ENCODE data around the gene GSTT4. TPM values are rescaled to one million over a fixed set of nuclear protein-coding genes. Genes with fewer than 3 reads are reported as not detected.
"Not testable (repeated sequence)": the region's sequence is repeated elsewhere in the genome, so short reads cannot be mapped to it uniquely, and the experiment has no call there.

Gene GSTT4
- total and polyA plus RNA-seq, 4 donors, result not detected

DNA sequence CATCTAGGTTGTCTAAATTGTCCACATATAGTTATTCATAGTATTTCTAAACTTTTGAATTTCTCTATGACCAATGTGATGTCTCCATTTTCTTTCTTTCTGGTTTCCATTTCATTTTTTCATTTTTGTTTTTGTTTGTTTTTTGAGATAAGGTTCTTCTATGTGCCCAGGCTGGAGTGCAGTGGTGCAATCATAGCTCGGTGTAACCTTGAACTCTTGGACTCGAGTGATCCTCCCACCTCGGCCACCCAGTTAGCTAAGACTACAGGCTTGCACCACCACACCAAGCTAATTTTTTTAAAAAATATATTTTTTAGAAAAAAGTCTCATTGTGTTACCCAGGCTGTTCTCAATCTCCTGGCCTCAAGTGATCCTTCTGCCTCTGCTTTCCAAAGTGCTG lies 8.2 kb downstream of the GSTT4 start:
- TF ChIP-seq, protein P1, sequence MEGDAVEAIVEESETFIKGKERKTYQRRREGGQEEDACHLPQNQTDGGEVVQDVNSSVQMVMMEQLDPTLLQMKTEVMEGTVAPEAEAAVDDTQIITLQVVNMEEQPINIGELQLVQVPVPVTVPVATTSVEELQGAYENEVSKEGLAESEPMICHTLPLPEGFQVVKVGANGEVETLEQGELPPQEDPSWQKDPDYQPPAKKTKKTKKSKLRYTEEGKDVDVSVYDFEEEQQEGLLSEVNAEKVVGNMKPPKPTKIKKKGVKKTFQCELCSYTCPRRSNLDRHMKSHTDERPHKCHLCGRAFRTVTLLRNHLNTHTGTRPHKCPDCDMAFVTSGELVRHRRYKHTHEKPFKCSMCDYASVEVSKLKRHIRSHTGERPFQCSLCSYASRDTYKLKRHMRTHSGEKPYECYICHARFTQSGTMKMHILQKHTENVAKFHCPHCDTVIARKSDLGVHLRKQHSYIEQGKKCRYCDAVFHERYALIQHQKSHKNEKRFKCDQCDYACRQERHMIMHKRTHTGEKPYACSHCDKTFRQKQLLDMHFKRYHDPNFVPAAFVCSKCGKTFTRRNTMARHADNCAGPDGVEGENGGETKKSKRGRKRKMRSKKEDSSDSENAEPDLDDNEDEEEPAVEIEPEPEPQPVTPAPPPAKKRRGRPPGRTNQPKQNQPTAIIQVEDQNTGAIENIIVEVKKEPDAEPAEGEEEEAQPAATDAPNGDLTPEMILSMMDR (IDR thresholded peaks at IDR 0.05; ENCODE audit: control extremely low read depth, extremely low read depth), result no peak
- DNase-seq (no peak), ATAC-seq (ENCODE audit: insufficient read depth, low FRiP score) (no peak)
- no peaks in the 10 kb centered on the region for H3K9me3 ChIP-seq (ENCODE audit: control insufficient read depth in 4 of 4, insufficient read depth in 3 of 4, low read length in 3 of 4)
- H3K36me3 ChIP-seq (ENCODE audit: control insufficient read depth in 4 of 4, insufficient read depth in 4 of 4, low read length in 4 of 4), result no peaks in the 10 kb centered on the region
- no peaks in the 10 kb centered on the region for H3K27me3 ChIP-seq (ENCODE audit: control insufficient read depth in 3 of 3, insufficient read depth in 3 of 3, low read length in 2 of 3)
- no peaks in the 10 kb centered on the region for H3K4me1 ChIP-seq (ENCODE audit: control insufficient read depth in 5 of 5, insufficient read depth in 5 of 5, low read length in 5 of 5)
- 88 to 95% methylated on average over 3 of the region's 3 CpGs for WGBS, 2 donors
- H3K4me3 ChIP-seq, result no peak overlapping the region
- H3K27ac ChIP-seq (ENCODE audit: low read depth in 1 of 2, low read length in 1 of 2), result no peak overlapping the region
- H3K9ac ChIP-seq (ENCODE audit: insufficient read depth in 1 of 2, low read length in 2 of 2), result no peak overlapping the region

DNA sequence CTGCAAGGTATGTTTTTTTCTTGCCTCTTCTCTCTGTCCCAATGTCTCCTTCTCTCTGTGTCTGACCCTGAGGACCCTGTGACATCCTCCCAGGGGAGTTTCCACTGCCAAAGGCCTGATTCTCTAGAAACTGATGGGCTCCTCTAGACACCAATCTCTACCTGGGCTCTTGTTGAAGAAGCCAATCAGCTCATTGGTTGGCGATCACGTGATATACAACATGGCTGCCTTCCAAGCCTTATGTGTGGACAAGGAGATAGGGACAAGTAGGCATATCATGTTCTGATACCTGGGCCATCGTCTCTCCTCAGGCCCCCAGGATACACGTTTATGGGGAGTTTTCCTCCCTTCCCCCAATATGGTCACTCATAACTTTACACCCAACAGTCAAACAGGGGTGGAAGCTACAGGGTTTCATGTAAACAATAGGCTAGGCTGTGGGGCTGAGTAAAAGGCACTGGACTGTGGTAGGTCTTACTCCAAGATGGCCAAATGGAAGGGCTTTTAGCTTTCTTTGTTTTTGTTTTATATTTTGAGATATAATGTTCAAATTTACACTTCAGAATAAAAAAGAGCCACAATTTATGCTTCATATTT lies 11.6 kb downstream of the GSTT4 start:
- H3K4me3 ChIP-seq; H3K27ac ChIP-seq (ENCODE audit: low read depth in 1 of 2, low read length in 1 of 2); DNase-seq; H3K9me3 ChIP-seq (ENCODE audit: control insufficient read depth in 4 of 4, insufficient read depth in 3 of 4, low read length in 3 of 4); H3K4me1 ChIP-seq (ENCODE audit: control insufficient read depth in 5 of 5, insufficient read depth in 5 of 5, low read length in 5 of 5); H3K36me3 ChIP-seq (ENCODE audit: control insufficient read depth in 4 of 4, insufficient read depth in 4 of 4, low read length in 4 of 4); H3K27me3 ChIP-seq (ENCODE audit: control insufficient read depth in 3 of 3, insufficient read depth in 3 of 3, low read length in 2 of 3); ATAC-seq (ENCODE audit: insufficient read depth, low FRiP score); H3K9ac ChIP-seq (ENCODE audit: insufficient read depth in 1 of 2, low read length in 2 of 2): not testable (repeated sequence)
- 49 to 90% methylated on average over 4 of the region's 4 CpGs for WGBS, 2 donors

DNA sequence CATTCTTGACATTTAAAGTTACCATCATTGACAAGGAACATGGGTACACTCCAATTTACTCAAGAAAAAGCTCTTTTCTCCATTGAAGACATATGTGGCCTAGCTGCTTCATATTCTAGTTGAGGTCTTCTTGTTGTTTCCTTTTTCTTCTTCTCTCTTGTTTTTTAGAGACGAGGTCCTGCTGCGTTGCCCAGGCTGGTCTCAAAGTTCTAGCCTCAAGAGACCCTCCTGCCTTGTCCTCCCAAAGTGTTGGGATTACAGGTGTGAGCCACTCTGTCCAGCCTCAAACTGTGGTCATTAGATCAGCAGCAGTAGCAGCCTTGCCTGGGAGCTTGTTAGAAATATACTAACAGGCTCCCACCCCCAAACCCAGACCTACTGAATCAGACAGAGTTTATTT lies 12.2 kb downstream of the GSTT4 start:
- H3K4me3 ChIP-seq; H3K9me3 ChIP-seq (ENCODE audit: control insufficient read depth in 4 of 4, insufficient read depth in 3 of 4, low read length in 3 of 4); H3K27ac ChIP-seq (ENCODE audit: low read depth in 1 of 2, low read length in 1 of 2); DNase-seq; H3K36me3 ChIP-seq (ENCODE audit: control insufficient read depth in 4 of 4, insufficient read depth in 4 of 4, low read length in 4 of 4); H3K9ac ChIP-seq (ENCODE audit: insufficient read depth in 1 of 2, low read length in 2 of 2); ATAC-seq (ENCODE audit: insufficient read depth, low FRiP score); H3K27me3 ChIP-seq (ENCODE audit: control insufficient read depth in 3 of 3, insufficient read depth in 3 of 3, low read length in 2 of 3); H3K4me1 ChIP-seq (ENCODE audit: control insufficient read depth in 5 of 5, insufficient read depth in 5 of 5, low read length in 5 of 5): not testable (repeated sequence)
- 74 to 82% methylated on average over 2 of the region's 2 CpGs for WGBS, 2 donors

DNA sequence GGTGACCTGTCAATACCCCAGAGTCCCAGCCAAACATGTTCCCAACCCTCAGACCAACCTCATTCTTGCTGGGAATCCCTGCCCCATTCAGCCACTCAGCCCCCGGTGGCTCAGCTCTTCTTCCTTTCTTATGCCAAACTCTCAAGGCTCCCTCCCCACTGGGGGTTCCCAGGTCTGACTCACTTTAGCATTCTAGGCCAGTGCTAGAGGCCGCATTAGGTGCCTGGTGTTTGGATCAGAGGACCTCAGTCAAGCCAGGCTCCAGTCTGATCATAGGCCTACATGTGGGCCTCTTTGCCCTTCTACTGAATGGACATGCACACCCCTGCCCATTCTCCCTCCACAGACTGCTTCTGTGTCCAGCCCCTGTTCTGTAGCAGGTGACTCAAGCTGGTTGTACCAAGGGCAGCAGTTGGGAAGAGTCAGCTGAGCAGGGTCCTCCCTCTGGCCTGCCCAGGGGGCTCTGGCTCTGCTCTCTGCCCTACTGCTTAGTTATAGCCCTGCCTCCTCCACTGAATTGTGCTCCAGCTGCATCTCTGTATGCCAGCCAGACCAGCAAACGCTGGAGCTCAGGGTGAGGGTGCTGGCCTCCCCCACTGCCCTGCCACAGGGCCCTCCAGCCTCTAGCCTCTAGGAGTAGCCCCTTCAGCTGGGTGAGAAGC lies 15.5 kb downstream of the GSTT4 start:
- ATAC-seq (ENCODE audit: insufficient read depth, low FRiP score); H3K27me3 ChIP-seq (ENCODE audit: control insufficient read depth in 3 of 3, insufficient read depth in 3 of 3, low read length in 2 of 3); H3K36me3 ChIP-seq (ENCODE audit: control insufficient read depth in 4 of 4, insufficient read depth in 4 of 4, low read length in 4 of 4); DNase-seq; H3K4me3 ChIP-seq; H3K9ac ChIP-seq (ENCODE audit: insufficient read depth in 1 of 2, low read length in 2 of 2); H3K4me1 ChIP-seq (ENCODE audit: control insufficient read depth in 5 of 5, insufficient read depth in 5 of 5, low read length in 5 of 5); H3K27ac ChIP-seq (ENCODE audit: low read depth in 1 of 2, low read length in 1 of 2); H3K9me3 ChIP-seq (ENCODE audit: control insufficient read depth in 4 of 4, insufficient read depth in 3 of 4, low read length in 3 of 4): not testable (repeated sequence)
- WGBS, 2 donors, result 75 to 94% methylated on average over 2 of the region's 3 CpGs

DNA sequence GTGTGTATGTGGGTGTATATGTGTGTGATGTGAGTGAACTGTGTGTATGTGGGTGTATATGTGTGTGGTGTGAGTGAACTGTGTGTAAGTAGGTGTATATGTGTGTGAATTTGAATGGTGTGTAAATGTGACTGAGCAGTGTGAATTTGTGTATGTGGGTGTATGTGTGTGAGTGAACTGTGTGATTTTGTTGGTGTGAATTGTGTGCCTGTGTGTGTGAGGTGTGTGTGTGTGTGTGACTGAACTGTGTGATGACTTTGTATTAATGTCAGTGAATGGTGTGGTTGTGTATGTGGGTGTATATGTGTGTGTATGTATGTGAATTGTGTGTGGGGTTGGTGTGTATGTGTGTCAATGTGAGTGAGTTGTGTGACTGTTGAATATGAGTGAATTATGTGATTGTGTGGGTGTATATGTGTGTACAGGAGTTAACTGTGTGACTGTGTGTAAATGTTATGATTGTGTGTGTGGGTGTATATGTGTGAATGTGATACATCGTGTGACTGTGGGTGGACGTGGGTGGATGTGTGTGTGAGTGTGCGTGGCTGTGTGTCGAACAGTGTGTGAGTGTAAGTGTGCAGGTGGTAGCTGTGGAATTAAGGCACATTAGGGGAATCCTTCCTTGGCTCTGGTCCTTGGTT lies 18.6 kb downstream of the GSTT4 start:
- not testable (repeated sequence) for H3K36me3 ChIP-seq (ENCODE audit: control insufficient read depth in 4 of 4, insufficient read depth in 4 of 4, low read length in 4 of 4); H3K9me3 ChIP-seq (ENCODE audit: control insufficient read depth in 4 of 4, insufficient read depth in 3 of 4, low read length in 3 of 4); H3K4me3 ChIP-seq; H3K27ac ChIP-seq (ENCODE audit: low read depth in 1 of 2, low read length in 1 of 2); ATAC-seq (ENCODE audit: insufficient read depth, low FRiP score); H3K27me3 ChIP-seq (ENCODE audit: control insufficient read depth in 3 of 3, insufficient read depth in 3 of 3, low read length in 2 of 3); H3K9ac ChIP-seq (ENCODE audit: insufficient read depth in 1 of 2, low read length in 2 of 2); DNase-seq; H3K4me1 ChIP-seq (ENCODE audit: control insufficient read depth in 5 of 5, insufficient read depth in 5 of 5, low read length in 5 of 5)
- 82% methylated on average over 4 of the region's 4 CpGs; no CpG with 5 or more reads in 1 of the 2 donors for WGBS, 2 donors

DNA sequence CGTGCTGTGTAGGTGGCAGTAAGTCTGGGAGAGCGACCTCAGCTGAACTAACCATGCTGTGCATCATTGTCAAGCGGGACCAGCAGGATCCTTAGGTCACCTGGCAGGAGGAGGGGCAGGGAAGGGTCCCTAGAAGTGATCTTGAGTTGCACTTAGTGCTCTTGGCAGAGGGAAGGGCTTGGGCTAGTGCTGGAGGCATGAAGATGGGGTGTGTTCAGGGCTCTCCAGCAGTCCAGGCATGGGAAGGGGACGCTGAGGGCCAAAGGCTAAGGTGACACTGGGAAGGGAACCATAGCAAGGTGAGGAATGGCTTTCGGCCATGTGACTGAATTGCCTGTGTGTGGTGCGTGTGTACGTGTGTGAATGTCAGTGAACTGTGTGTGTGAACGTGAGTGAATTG lies 19.2 kb downstream of the GSTT4 start:
- not testable (repeated sequence) for ATAC-seq (ENCODE audit: insufficient read depth, low FRiP score); H3K27me3 ChIP-seq (ENCODE audit: control insufficient read depth in 3 of 3, insufficient read depth in 3 of 3, low read length in 2 of 3); H3K9ac ChIP-seq (ENCODE audit: insufficient read depth in 1 of 2, low read length in 2 of 2); H3K4me3 ChIP-seq; H3K36me3 ChIP-seq (ENCODE audit: control insufficient read depth in 4 of 4, insufficient read depth in 4 of 4, low read length in 4 of 4); DNase-seq; H3K27ac ChIP-seq (ENCODE audit: low read depth in 1 of 2, low read length in 1 of 2); H3K4me1 ChIP-seq (ENCODE audit: control insufficient read depth in 5 of 5, insufficient read depth in 5 of 5, low read length in 5 of 5); H3K9me3 ChIP-seq (ENCODE audit: control insufficient read depth in 4 of 4, insufficient read depth in 3 of 4, low read length in 3 of 4)
- WGBS, 2 donors, result 85% methylated on average over 8 of the region's 8 CpGs; no CpG with 5 or more reads in 1 of the 2 donors

Measured in lung (tissue), 12 donors.